ENCODE results near the gene WAC. TPM values are rescaled to one million over a fixed set of nuclear protein-coding genes. Genes with fewer than 3 reads are reported as not detected.

The WAC gene
- total RNA-seq, 4 donors from 2014 or later, result 66.6 to 102 (median 78.9) TPM

- WGBS, 2 donors (ENCODE audit: low coverage in 1 of 2), result 60 to 67% methylated on average over 1 to 5 of the region's 5 CpGs
- in situ Hi-C loops (cut with MboI; ENCODE audit: low pct_ligation_motif_present in 1 of 4, low pct_unique_long_range_greater_than_20kb in 1 of 4, low sequenced_read_pairs in 3 of 4) (loop anchor here in 1 of 4 donors (25.0 kb wide), 1 partner anchor 139 kb away; no protein-coding TSS in a partner anchor), intact Hi-C loops (cut with DNase I; ENCODE audit: low total_unique reads) (no loop called here)
- H3K9me3 ChIP-seq, result no peaks in the 10 kb centered on the region
- TF ChIP-seq CTCF (IDR thresholded peaks at IDR 0.05), result no peak
- TF ChIP-seq POLR2AphosphoS5 (IDR thresholded peaks at IDR 0.05), result peak in 1 of 3 donors; percentile 57
- TF ChIP-seq POLR2A (IDR thresholded peaks at IDR 0.05), result no peak
- TF ChIP-seq EP300 (IDR thresholded peaks at IDR 0.05; ENCODE audit: low read depth), result no peak
- H3K27ac ChIP-seq, result peak overlapping the region; percentile 1 to 55 (median 25)
- DNase-seq, result no peak
- H3K27me3 ChIP-seq, result no peaks in the 10 kb centered on the region
- H3K36me3 ChIP-seq, result no peaks in the 10 kb centered on the region
- peaks cover 21 to 89% (median 42%) of the 10 kb centered on the region in 4 donors for H3K4me1 ChIP-seq
- H3K4me3 ChIP-seq, result no peak overlapping the region
Measured at GRCh38 chr10:28575852-28576251, 42.9 kb downstream of the WAC start.

GRCh38 chr10:28577506-28577905 is 44.6 kb downstream of the WAC start:
- 85 to 93% methylated on average over 4 of the region's 4 CpGs for WGBS, 2 donors (ENCODE audit: low coverage in 1 of 2)
- no peak for TF ChIP-seq POLR2A (IDR thresholded peaks at IDR 0.05)
- no peak for TF ChIP-seq CTCF (IDR thresholded peaks at IDR 0.05)
- TF ChIP-seq EP300 (IDR thresholded peaks at IDR 0.05; ENCODE audit: low read depth), result no peak
- no peak for TF ChIP-seq POLR2AphosphoS5 (IDR thresholded peaks at IDR 0.05)
- in situ Hi-C loops (cut with MboI; ENCODE audit: low pct_ligation_motif_present in 1 of 4, low pct_unique_long_range_greater_than_20kb in 1 of 4, low sequenced_read_pairs in 3 of 4) (loop anchor here in 1 of 4 donors (25.0 kb wide), 1 partner anchor 140 kb away; no protein-coding TSS in a partner anchor), intact Hi-C loops (cut with DNase I; ENCODE audit: low total_unique reads) (no loop called here)
- H3K27ac ChIP-seq, result no peak overlapping the region
- H3K9me3 ChIP-seq, result no peaks in the 10 kb centered on the region
- peaks cover 16 to 78% (median 35%) of the 10 kb centered on the region in 4 donors for H3K4me1 ChIP-seq
- H3K27me3 ChIP-seq, result no peaks in the 10 kb centered on the region
- H3K4me3 ChIP-seq, result no peak overlapping the region
- H3K36me3 ChIP-seq, result no peaks in the 10 kb centered on the region
- no peak for DNase-seq

GRCh38 chr10:28578454-28578853 is 45.5 kb downstream of the WAC start:
- no peak for DNase-seq
- no peak overlapping the region for H3K27ac ChIP-seq
- 94 to 97% methylated on average over 2 of the region's 2 CpGs for WGBS, 2 donors (ENCODE audit: low coverage in 1 of 2)
- intact Hi-C loops (cut with DNase I; ENCODE audit: low total_unique reads), result no loop called here
- H3K27me3 ChIP-seq, result no peaks in the 10 kb centered on the region
- in situ Hi-C loops (cut with MboI; ENCODE audit: low pct_ligation_motif_present in 1 of 4, low pct_unique_long_range_greater_than_20kb in 1 of 4, low sequenced_read_pairs in 3 of 4), result loop anchor here in 1 of 4 donors (25.0 kb wide), 1 partner anchor 141 kb away; no protein-coding TSS in a partner anchor
- H3K36me3 ChIP-seq, result peaks cover 0 to 3% (median 0%) of the 10 kb centered on the region in 4 donors
- H3K9me3 ChIP-seq, result no peaks in the 10 kb centered on the region
- no peak overlapping the region for H3K4me3 ChIP-seq
- TF ChIP-seq CTCF (IDR thresholded peaks at IDR 0.05), result no peak
- TF ChIP-seq POLR2A (IDR thresholded peaks at IDR 0.05), result no peak
- no peak for TF ChIP-seq POLR2AphosphoS5 (IDR thresholded peaks at IDR 0.05)
- no peak for TF ChIP-seq EP300 (IDR thresholded peaks at IDR 0.05; ENCODE audit: low read depth)
- H3K4me1 ChIP-seq, result peaks cover 16 to 73% (median 33%) of the 10 kb centered on the region in 4 donors

GRCh38 chr10:28580825-28581224 is 47.9 kb downstream of the WAC start:
- Histone ChIP-seq H3K27me3 (no peaks in the 10 kb centered on the region), H3K9me3 (no peaks in the 10 kb centered on the region), H3K4me3 (no peak overlapping the region), H3K4me1 (peaks cover 8 to 54% (median 18%) of the 10 kb centered on the region in 4 donors), H3K27ac (no peak overlapping the region), H3K36me3 (peaks cover 0 to 13% (median 5%) of the 10 kb centered on the region in 4 donors)
- intact Hi-C loops (cut with DNase I; ENCODE audit: low total_unique reads) (no loop called here), in situ Hi-C loops (cut with MboI; ENCODE audit: low pct_ligation_motif_present in 1 of 4, low pct_unique_long_range_greater_than_20kb in 1 of 4, low sequenced_read_pairs in 3 of 4) (loop anchor here in 1 of 4 donors (25.0 kb wide), 1 partner anchor 144 kb away; no protein-coding TSS in a partner anchor)
- TF ChIP-seq CTCF (IDR thresholded peaks at IDR 0.05) (no peak), POLR2AphosphoS5 (IDR thresholded peaks at IDR 0.05) (no peak), EP300 (IDR thresholded peaks at IDR 0.05; ENCODE audit: low read depth) (no peak), POLR2A (IDR thresholded peaks at IDR 0.05) (no peak)
- WGBS, 2 donors (ENCODE audit: low coverage in 1 of 2), result 90 to 100% methylated on average over 1 of the region's 1 CpG
- DNase-seq, result no peak

All from transverse colon (tissue), 4 donors.